A549 (cell line): ENCODE measurements around the gene ST8SIA4. TPM values are rescaled to one million over a fixed set of nuclear protein-coding genes. Genes with fewer than 3 reads are reported as not detected.

Experiments
- ATAC-seq, 2 experiments: fragments of 200-7000 bp in 1 of 2; fragments of >200 bp in 1 of 2; cut with Nextera tagmentation in 1 of 2; cut with Tn5 transposase in 1 of 2; 3 replicates each; pipeline versions ENCODE4 v1.8.0 to v1.9.1; 2018 to 2020; ENCODE audit warnings: mild to moderate bottlenecking in 1 of 2, moderate library complexity in 1 of 2
- CTCF ChIA-PET: fragments of 300-600 bp; sonication (Branson Sonifier 250); formaldehyde crosslinking; extraction: SDS; loops from one replicate; lab custom pipeline; 2021; ENCODE audit warnings: antibody characterized with exemption, inconsistent platforms; lab: Yijun Ruan, JAX
- POLR2A ChIA-PET: fragments of 350-600 bp; formaldehyde crosslinking; extraction: SDS; loops from one replicate; lab custom pipeline; 2021; ENCODE audit warnings: antibody characterized with exemption, inconsistent platforms; lab: Yijun Ruan, JAX
- DNase-seq, 2 experiments: peaks; one replicate each; pipeline versions ENCODE4 v3.0.0 to v3.0.0-alpha.2; 2011 to 2016; ENCODE audit warnings: low read depth in 1 of 2, low spot score in 1 of 2
- FAIRE-seq: peaks from 2 replicates; lab custom pipeline; 2011; peaks lifted over from hg19 to GRCh38; lab: Jason Lieb, UNC
- H3K27ac ChIP-seq, 2 experiments: fragments of >200 bp; sonication (Bioruptor Twin); formaldehyde crosslinking; 3 replicates each; pipeline ENCODE4 v1.5.1; 2016 to 2017
- H3K4me1 ChIP-seq: fragments of >200 bp; sonication (Bioruptor Twin); formaldehyde crosslinking; 3 replicates; pipeline ENCODE4 v1.6.1; 2016
- H3K4me2 ChIP-seq: fragments of >200 bp; sonication (Bioruptor Twin); formaldehyde crosslinking; 3 replicates; pipeline ENCODE4 v1.6.1; 2016
- H3K4me3 ChIP-seq: fragments of >200 bp; sonication (Bioruptor Twin); formaldehyde crosslinking; 3 replicates; pipeline ENCODE4 v1.5.1; 2016
- H3K9me3 ChIP-seq: fragments of >200 bp; sonication (Bioruptor Twin); formaldehyde crosslinking; 3 replicates; pipeline ENCODE4 v1.6.1; 2016
- BHLHE40 ChIP-seq: IDR thresholded peaks from 2 replicates; pipeline ENCODE4 v1.6.1; 2012; ENCODE audit warnings: low read depth, low read length, inconsistent platforms
- CBX2 ChIP-seq: fragments of 200-600 bp; sonication (generic); IDR thresholded peaks from 2 replicates; pipeline ENCODE4 v1.6.1; 2016; ENCODE audit warnings: low read depth, mild to moderate bottlenecking, borderline replicate concordance
- CHD2 ChIP-seq: fragments of 150-350 bp; IDR thresholded peaks from 2 replicates; pipeline ENCODE4 v1.6.1; 2014; ENCODE audit warnings: low read length; ENCODE audit not compliant: partially characterized antibody
- CHD4 ChIP-seq: fragments of 200-600 bp; sonication (generic); IDR thresholded peaks from 2 replicates; pipeline ENCODE4 v1.6.1; 2016; ENCODE audit warnings: antibody characterized with exemption, mild to moderate bottlenecking, borderline replicate concordance
- EHMT2 ChIP-seq: fragments of 200-600 bp; sonication (generic); IDR thresholded peaks from 2 replicates; pipeline ENCODE4 v1.6.1; 2016; ENCODE audit warnings: antibody characterized with exemption, low read depth, mild to moderate bottlenecking, moderate library complexity
- EP300 ChIP-seq, 2 experiments: fragments of >200 bp; sonication (Bioruptor Twin); formaldehyde crosslinking; IDR thresholded peaks; 2 replicates in 1 of 2; 3 replicates in 1 of 2; pipeline ENCODE4 v1.6.1; 2016 to 2017
- ESRRA ChIP-seq: fragments of 150-350 bp; IDR thresholded peaks from 2 replicates; pipeline ENCODE4 v1.6.1; 2014; ENCODE audit warnings: mild to moderate bottlenecking, low read length, borderline replicate concordance
- FOSL2 ChIP-seq, 2 experiments: fragments of 450-650 bp in 1 of 2; fragments of >200 bp in 1 of 2; sonication (Bioruptor Twin) in 1 of 2; formaldehyde crosslinking; IDR thresholded peaks; 2 replicates each; pipeline versions ENCODE4 v1.5.0 to v1.6.1; 2016 to 2020; ENCODE audit warnings: mild to moderate bottlenecking in 1 of 2, moderate library complexity in 1 of 2
- HEYL ChIP-seq: fragments of 250-450 bp; sonication (Bioruptor Pico); IDR thresholded peaks from 2 replicates; pipeline ENCODE4 v1.8.0; 2021; ENCODE audit warnings: mild to moderate bottlenecking, moderate library complexity
- KDM5A ChIP-seq: fragments of 200-600 bp; sonication (generic); IDR thresholded peaks from 2 replicates; pipeline ENCODE4 v1.6.1; 2016; ENCODE audit warnings: antibody characterized with exemption, mild to moderate bottlenecking
- NFE2L2 ChIP-seq: fragments of 150-350 bp; conservative IDR thresholded peaks from 2 replicates; pipeline ENCODE4 v1.6.1; 2014; ENCODE audit warnings: low read length
- PHF8 ChIP-seq: fragments of 200-600 bp; sonication (generic); IDR thresholded peaks from 2 replicates; pipeline ENCODE4 v1.6.1; 2016; ENCODE audit warnings: low read depth, mild to moderate bottlenecking, antibody characterized with exemption, moderate library complexity, borderline replicate concordance
- RARB ChIP-seq: fragments of 250-450 bp; sonication (Bioruptor Pico); IDR thresholded peaks from 2 replicates; pipeline ENCODE4 v1.8.0; 2021; ENCODE audit warnings: mild to moderate bottlenecking, moderate library complexity
- RFX5 ChIP-seq: fragments of 450-650 bp; IDR thresholded peaks from 2 replicates; pipeline ENCODE4 v1.7.1; 2014; ENCODE audit warnings: antibody characterized with exemption, mild to moderate bottlenecking, moderate library complexity
- TP53 ChIP-seq: fragments of 250-450 bp; sonication (Bioruptor Pico); IDR thresholded peaks from 2 replicates; pipeline ENCODE4 v1.5.0; 2021; ENCODE audit warnings: mild to moderate bottlenecking, moderate library complexity
- ZC3H11A ChIP-seq: fragments of 450-650 bp; IDR thresholded peaks from 2 replicates; pipeline ENCODE4 v1.6.1; 2014; ENCODE audit warnings: antibody characterized with exemption, mild to moderate bottlenecking
- WGBS: methylation state at CpG from one replicate; pipeline ENCODE4 v1.1.6; 2017; ENCODE audit errors: missing lambda C conversion rate; 5-methylcytosine and 5-hydroxymethylcytosine counted together
- polyA plus RNA-seq, 4 experiments: library from polyadenylated mRNA; depleted of rRNA in 3 of 4; stranded (reverse); fragments of >200 nt; fragmentation: RNase III in 1 of 4; extraction: RNeasy Plus Mini Kit Qiagen cat#74134 plus additional on column Dnase treatment in 1 of 4; gene quantifications; 2 replicates in 3 of 4; 3 replicates in 1 of 4; pipeline ENCODE4 v1.2.3, GENCODE V29; 2011 to 2017
- TF ChIP-seq, protein P1 (sequence below): IDR thresholded peaks from 2 replicates; pipeline ENCODE4 v1.6.1; 2012; ENCODE audit warnings: low read depth, borderline replicate concordance
- TF ChIP-seq, protein P2 (sequence below): IDR thresholded peaks from 2 replicates; pipeline ENCODE4 v1.6.1; 2012
- TF ChIP-seq, protein P3 (sequence below): fragments of 450-650 bp; IDR thresholded peaks from 2 replicates; pipeline ENCODE4 v1.6.1; 2014; ENCODE audit warnings: antibody characterized with exemption
- TF ChIP-seq, protein P4 (sequence below): IDR thresholded peaks from 2 replicates; pipeline ENCODE4 v1.6.1; 2012
- TF ChIP-seq, protein P5 (sequence below): fragments of >200 bp; sonication (Bioruptor Twin); formaldehyde crosslinking; IDR thresholded peaks from 3 replicates; pipeline ENCODE4 v1.6.1; 2016
- TF ChIP-seq, protein P6 (sequence below): fragments of 250-450 bp; sonication (Bioruptor Pico); IDR thresholded peaks from 2 replicates; pipeline ENCODE4 v1.5.0; 2020; ENCODE audit warnings: low read depth, mild to moderate bottlenecking, moderate library complexity

ST8SIA4 gene
- polyA plus RNA-seq, 2 of the 4 experiments (the other 2 are of a cell fraction), result 0.85 to 7.1 TPM

DNA sequence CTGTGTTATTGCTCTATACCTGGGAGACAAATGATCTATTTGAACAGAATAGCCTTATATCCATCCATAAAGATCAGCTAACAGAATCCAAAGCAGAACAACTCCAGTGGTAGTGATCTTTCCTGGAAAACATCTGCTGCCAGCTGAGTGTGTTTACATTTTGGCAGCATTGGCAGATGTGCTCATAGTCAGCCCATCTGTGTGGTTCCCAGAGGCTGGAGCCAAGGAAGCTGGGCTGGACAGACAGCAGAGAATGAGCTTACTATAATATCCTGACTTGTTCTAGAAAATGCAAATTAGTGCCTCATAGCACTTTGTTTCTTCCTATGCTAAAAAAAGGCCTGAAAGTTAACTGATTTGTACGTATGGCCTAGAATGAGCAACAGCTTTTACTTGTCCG lies 99.7 kb downstream of the ST8SIA4 start:
- TF ChIP-seq EHMT2, result no peak
- TF ChIP-seq RARB (CRISPR knock-in tag), result no peak
- TF ChIP-seq FOSL2 (IDR thresholded peaks at IDR 0.05), result no peak
- no peak for TF ChIP-seq FOSL2 (CRISPR knock-in tag; IDR thresholded peaks at IDR 0.05)
- no peak for TF ChIP-seq KDM5A
- TF ChIP-seq, protein P1, sequence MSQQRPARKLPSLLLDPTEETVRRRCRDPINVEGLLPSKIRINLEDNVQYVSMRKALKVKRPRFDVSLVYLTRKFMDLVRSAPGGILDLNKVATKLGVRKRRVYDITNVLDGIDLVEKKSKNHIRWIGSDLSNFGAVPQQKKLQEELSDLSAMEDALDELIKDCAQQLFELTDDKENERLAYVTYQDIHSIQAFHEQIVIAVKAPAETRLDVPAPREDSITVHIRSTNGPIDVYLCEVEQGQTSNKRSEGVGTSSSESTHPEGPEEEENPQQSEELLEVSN, result no peak
- TF ChIP-seq, protein P2, sequence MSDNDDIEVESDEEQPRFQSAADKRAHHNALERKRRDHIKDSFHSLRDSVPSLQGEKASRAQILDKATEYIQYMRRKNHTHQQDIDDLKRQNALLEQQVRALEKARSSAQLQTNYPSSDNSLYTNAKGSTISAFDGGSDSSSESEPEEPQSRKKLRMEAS, result no peak
- TF ChIP-seq, protein P3, sequence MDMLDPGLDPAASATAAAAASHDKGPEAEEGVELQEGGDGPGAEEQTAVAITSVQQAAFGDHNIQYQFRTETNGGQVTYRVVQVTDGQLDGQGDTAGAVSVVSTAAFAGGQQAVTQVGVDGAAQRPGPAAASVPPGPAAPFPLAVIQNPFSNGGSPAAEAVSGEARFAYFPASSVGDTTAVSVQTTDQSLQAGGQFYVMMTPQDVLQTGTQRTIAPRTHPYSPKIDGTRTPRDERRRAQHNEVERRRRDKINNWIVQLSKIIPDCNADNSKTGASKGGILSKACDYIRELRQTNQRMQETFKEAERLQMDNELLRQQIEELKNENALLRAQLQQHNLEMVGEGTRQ, result no peak
- TF ChIP-seq PHF8, result no peak
- TF ChIP-seq, protein P4, sequence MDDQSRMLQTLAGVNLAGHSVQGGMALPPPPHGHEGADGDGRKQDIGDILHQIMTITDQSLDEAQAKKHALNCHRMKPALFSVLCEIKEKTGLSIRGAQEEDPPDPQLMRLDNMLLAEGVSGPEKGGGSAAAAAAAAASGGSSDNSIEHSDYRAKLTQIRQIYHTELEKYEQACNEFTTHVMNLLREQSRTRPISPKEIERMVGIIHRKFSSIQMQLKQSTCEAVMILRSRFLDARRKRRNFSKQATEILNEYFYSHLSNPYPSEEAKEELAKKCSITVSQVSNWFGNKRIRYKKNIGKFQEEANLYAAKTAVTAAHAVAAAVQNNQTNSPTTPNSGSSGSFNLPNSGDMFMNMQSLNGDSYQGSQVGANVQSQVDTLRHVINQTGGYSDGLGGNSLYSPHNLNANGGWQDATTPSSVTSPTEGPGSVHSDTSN, result no peak
- TF ChIP-seq RFX5, result no peak
- no peak for TF ChIP-seq TP53 (CRISPR knock-in tag)
- TF ChIP-seq, protein P5, sequence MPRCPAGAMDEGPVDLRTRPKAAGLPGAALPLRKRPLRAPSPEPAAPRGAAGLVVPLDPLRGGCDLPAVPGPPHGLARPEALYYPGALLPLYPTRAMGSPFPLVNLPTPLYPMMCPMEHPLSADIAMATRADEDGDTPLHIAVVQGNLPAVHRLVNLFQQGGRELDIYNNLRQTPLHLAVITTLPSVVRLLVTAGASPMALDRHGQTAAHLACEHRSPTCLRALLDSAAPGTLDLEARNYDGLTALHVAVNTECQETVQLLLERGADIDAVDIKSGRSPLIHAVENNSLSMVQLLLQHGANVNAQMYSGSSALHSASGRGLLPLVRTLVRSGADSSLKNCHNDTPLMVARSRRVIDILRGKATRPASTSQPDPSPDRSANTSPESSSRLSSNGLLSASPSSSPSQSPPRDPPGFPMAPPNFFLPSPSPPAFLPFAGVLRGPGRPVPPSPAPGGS, result no peak
- TF ChIP-seq, protein P6, sequence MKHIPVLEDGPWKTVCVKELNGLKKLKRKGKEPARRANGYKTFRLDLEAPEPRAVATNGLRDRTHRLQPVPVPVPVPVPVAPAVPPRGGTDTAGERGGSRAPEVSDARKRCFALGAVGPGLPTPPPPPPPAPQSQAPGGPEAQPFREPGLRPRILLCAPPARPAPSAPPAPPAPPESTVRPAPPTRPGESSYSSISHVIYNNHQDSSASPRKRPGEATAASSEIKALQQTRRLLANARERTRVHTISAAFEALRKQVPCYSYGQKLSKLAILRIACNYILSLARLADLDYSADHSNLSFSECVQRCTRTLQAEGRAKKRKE (CRISPR knock-in tag), result no peak
- no peak for TF ChIP-seq ESRRA
- TF ChIP-seq BHLHE40, result no peak
- no peak for TF ChIP-seq HEYL (CRISPR knock-in tag)
- no peak for TF ChIP-seq EP300 (IDR thresholded peaks at IDR 0.05)
- TF ChIP-seq, all 56 proteins: peak for 0
- POLR2A ChIA-PET, result no interaction called here
- Histone ChIP-seq H3K27ac (no peak overlapping the region), H3K4me1 (no peaks in the 10 kb centered on the region), H3K9me3 (no peaks in the 10 kb centered on the region), H3K4me2 (no peak overlapping the region), H3K4me3 (no peak overlapping the region)
- FAIRE-seq (no peak), ATAC-seq (no peak), DNase-seq (no peak)
- CTCF ChIA-PET, result interaction anchor here (1.5 kb wide), 1 partner anchor 28 kb away, joined by 5 read pairs; no protein-coding TSS in a partner anchor
- WGBS, result 88% methylated on average over 2 of the region's 2 CpGs

DNA sequence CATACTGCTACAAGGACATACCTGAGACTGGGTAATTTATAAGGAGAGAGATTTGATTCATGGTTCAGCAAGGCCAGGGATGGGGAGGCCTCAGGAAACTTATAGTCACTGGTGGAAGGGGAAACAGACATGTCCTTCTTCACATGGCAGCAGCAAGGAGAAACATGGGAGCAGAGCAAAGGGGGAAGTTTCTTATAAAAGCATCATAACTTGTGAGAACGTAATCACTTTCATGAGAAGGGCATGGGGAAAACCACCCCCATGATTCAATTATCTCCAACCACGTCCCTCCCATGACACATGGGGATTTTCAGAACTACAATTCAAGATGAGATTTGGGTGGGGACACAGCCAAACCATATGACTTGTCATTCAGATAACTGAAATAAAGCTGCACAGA lies 100.9 kb downstream of the ST8SIA4 start:
- Histone ChIP-seq H3K4me1 (no peaks in the 10 kb centered on the region), H3K4me3 (no peak overlapping the region), H3K9me3 (no peaks in the 10 kb centered on the region), H3K4me2 (no peak overlapping the region), H3K27ac (no peak overlapping the region)
- ATAC-seq, result no peak
- no peak for FAIRE-seq
- TF ChIP-seq, protein P2, result no peak
- no peak for TF ChIP-seq NFE2L2
- no peak for TF ChIP-seq RFX5
- no peak for TF ChIP-seq ZC3H11A
- TF ChIP-seq RARB (CRISPR knock-in tag), result no peak
- TF ChIP-seq CHD4, result no peak
- TF ChIP-seq CBX2, result no peak
- no peak for TF ChIP-seq CHD2
- ChIA-PET CTCF (interaction anchor here (1.5 kb wide), 1 partner anchor 27 kb away, joined by 5 read pairs; no protein-coding TSS in a partner anchor), POLR2A (no interaction called here)
- DNase-seq, result no peak
- WGBS, result 69% methylated on average over 2 of the region's 2 CpGs
